Calu3 (cell line): Measurements from ENCODE around the gene NSD2. TPM values are rescaled to one million over a fixed set of nuclear protein-coding genes. Genes with fewer than 3 reads are reported as not detected.

ENCODE experiments used
- BruUV-seq: library from RNA; stranded (reverse); fragments of 400-500 nt; replicated peaks from 2 replicates; lab custom pipeline; 2021; lab: Mats Ljungman, UMichigan
- CTCF ChIA-PET: fragments of 300-600 bp; sonication (Branson Sonifier 250); formaldehyde crosslinking; loops from one replicate; lab custom pipeline; 2022; ENCODE audit warnings: antibody characterized with exemption; lab: Charles Lee
- DNase-seq: peaks from one replicate; pipeline ENCODE4 v3.0.0; 2022
- H3K27ac Mint-ChIP-seq: one replicate; pipeline ENCODE4 v1.8.0; 2022; ENCODE audit warnings: mixed read lengths; ENCODE audit not compliant: unreplicated experiment
- H3K27me3 Mint-ChIP-seq: one replicate; pipeline ENCODE4 v1.8.0; 2022; ENCODE audit warnings: mixed read lengths; ENCODE audit not compliant: unreplicated experiment
- H3K36me3 Mint-ChIP-seq: one replicate; pipeline ENCODE4 v1.8.0; 2022; ENCODE audit warnings: mild to moderate bottlenecking, moderate library complexity, mixed read lengths; ENCODE audit not compliant: insufficient read depth, unreplicated experiment
- H3K4me1 Mint-ChIP-seq: one replicate; pipeline ENCODE4 v1.8.0; 2022; ENCODE audit warnings: mild to moderate bottlenecking, low read depth, mixed read lengths; ENCODE audit not compliant: unreplicated experiment
- H3K4me3 Mint-ChIP-seq: one replicate; pipeline ENCODE4 v1.8.0; 2022; ENCODE audit warnings: mild to moderate bottlenecking, low read depth, moderate library complexity, mixed read lengths; ENCODE audit not compliant: unreplicated experiment
- H3K9me3 Mint-ChIP-seq: one replicate; pipeline ENCODE4 v1.8.0; 2022; ENCODE audit warnings: low read depth, mixed read lengths; ENCODE audit not compliant: unreplicated experiment
- CTCF ChIP-seq: fragments of 200-600 bp; IDR thresholded peaks from one replicate; pipeline ENCODE4 v1.8.0; 2022; ENCODE audit warnings: antibody characterized with exemption; ENCODE audit not compliant: unreplicated experiment
- intact Hi-C: fragments of 100-400 bp; cut with micrococcal nuclease; formaldehyde crosslinking; loops from one replicate; pipeline ENCODE4 v1.10.0; 2022; ENCODE audit not compliant: unreplicated experiment
- total RNA-seq: library from RNA; stranded (reverse); gene quantifications from 2 replicates; pipeline ENCODE4 v1.2.3, GENCODE V29; 2022

NSD2 gene
- total RNA-seq, 1 experiment from 2014 or later, result 104 TPM

DNA sequence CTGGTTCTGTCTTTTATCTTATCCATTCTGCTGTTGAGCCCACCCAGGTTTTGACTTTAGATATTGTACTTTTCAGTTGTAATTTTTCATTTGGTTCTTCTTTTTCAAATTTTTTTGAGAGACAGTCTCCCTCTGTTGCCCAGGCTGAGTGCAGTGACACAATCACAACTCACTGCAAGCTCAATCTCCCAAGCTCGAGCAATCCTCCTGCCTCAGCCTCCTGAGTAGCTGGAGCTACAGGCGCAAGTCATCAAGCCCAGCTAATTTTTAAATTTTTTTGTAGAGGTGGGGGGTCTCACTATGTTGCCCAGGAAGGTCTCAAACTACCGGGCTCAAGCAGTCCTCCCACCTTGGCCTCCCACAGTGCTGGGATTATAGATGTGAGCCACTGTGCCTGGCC, 41.0 kb upstream of the NSD2 start:
- no peak overlapping the region for H3K4me3 Mint-ChIP-seq
- TF ChIP-seq CTCF, result no peak
- no peaks in the 10 kb centered on the region for H3K9me3 Mint-ChIP-seq
- no peak for DNase-seq
- H3K4me1 Mint-ChIP-seq, result no peaks in the 10 kb centered on the region
- BruUV-seq, result no TSS peak
- H3K27ac Mint-ChIP-seq, result peak overlapping the region; percentile 18
- intact Hi-C loops, result no loop called here
- CTCF ChIA-PET, result no interaction called here
- H3K27me3 Mint-ChIP-seq, result no peaks in the 10 kb centered on the region
- H3K36me3 Mint-ChIP-seq, result peaks cover 10% of the 10 kb centered on the region

DNA sequence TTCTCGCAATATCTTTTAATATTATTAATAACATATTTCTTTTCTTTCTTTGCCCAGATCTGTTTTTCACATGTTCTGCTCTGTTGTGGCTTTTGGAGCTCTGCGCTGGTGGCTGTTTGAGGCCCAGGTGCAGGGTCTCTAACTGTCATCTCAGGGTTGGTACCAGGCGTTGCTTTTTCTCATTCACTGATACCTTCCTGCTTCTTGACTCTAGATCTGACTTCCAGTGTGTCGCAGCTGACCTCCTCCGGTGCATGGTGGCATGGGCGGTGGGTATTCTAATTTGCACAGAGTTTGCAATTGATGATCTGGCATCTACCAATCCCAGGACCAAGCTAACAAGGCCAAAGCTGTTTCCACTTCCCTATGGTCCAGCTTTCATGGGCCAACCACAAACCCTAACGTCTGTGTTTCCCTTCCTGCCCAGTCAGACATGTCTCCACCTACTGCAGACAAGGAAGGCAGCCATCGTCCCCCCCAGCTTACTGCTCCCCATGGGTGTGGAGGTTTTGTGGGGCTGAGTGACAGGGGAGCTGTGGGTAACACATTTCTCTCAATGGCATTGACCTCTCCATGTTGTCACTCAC, 40.5 kb upstream of the NSD2 start:
- Mint-ChIP-seq H3K27ac (no peak overlapping the region), H3K27me3 (no peaks in the 10 kb centered on the region), H3K9me3 (no peaks in the 10 kb centered on the region), H3K36me3 (peaks cover 10% of the 10 kb centered on the region), H3K4me3 (no peak overlapping the region), H3K4me1 (no peaks in the 10 kb centered on the region)
- CTCF ChIA-PET, result interaction anchor here (0.9 kb wide), 1 partner anchor 14 kb away, joined by 3 read pairs; no protein-coding TSS in a partner anchor
- no TSS peak for BruUV-seq
- no peak for TF ChIP-seq CTCF
- DNase-seq, result no peak
- intact Hi-C loops, result no loop called here

DNA sequence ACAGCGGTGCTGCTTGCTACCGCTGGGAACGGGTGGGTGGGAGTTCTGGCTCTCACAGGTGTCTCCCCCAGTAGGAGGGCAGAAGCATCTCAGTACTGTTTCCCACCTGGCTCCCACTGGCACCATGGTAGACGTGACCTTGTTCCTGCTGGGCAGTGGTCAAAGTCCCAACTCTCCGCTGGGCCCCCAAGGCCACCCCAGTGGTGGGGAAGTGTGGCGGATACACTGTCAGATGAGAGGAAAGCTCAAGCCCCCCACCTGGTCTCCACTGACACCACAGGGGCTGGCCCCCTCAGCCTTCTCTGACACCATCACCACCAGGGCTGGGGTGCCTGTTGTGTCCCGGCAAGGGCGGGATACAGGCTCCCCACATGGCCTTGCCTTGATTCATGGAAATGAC, 39.9 kb upstream of the NSD2 start:
- no peak overlapping the region for H3K4me3 Mint-ChIP-seq
- no peak for DNase-seq
- no peak overlapping the region for H3K27ac Mint-ChIP-seq
- no peaks in the 10 kb centered on the region for H3K9me3 Mint-ChIP-seq
- TF ChIP-seq CTCF, result no peak
- intact Hi-C loops, result no loop called here
- no TSS peak for BruUV-seq
- H3K36me3 Mint-ChIP-seq, result peaks cover 10% of the 10 kb centered on the region
- CTCF ChIA-PET, result interaction anchor here (0.9 kb wide), 1 partner anchor 13 kb away, joined by 3 read pairs; no protein-coding TSS in a partner anchor
- no peaks in the 10 kb centered on the region for H3K4me1 Mint-ChIP-seq
- no peaks in the 10 kb centered on the region for H3K27me3 Mint-ChIP-seq

DNA sequence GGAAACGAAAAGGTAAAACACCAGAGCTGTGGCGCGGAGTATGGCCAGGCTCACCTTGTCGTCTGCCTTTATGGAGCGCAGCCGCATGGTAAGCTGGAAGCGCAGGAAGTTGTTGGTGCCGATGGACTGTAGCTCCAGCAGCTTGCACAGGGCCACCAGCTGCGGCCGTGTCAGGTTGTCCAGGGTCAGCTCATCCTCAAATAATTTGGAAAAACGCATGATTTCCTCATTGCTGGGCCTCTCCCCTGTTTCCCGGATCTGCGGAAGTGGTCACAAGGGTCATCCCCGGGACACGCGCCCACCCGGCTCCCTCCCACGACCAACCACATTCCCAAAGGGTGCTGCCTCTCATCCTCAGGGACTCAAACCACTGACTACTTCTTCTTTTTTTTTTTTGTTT, 38.5 kb upstream of the NSD2 start:
- TF ChIP-seq CTCF, result no peak
- no peak for DNase-seq
- Mint-ChIP-seq H3K27ac (no peak overlapping the region), H3K4me3 (no peak overlapping the region), H3K4me1 (no peaks in the 10 kb centered on the region), H3K27me3 (no peaks in the 10 kb centered on the region), H3K9me3 (no peaks in the 10 kb centered on the region), H3K36me3 (peaks cover 10% of the 10 kb centered on the region)
- no TSS peak for BruUV-seq
- CTCF ChIA-PET, result no interaction called here
- intact Hi-C loops, result no loop called here
